OCI-LY7 (cell line): ENCODE results near the gene ARL14EP. TPM values are rescaled to one million over a fixed set of nuclear protein-coding genes. Genes with fewer than 3 reads are reported as not detected.

Experiments used
- BruUV-seq: library from RNA; stranded (reverse); fragments of 400-500 nt; replicated peaks from 2 replicates; lab custom pipeline; 2021; lab: Mats Ljungman, UMichigan
- CTCF ChIA-PET: fragments of 300-600 bp; sonication (Branson Sonifier 250); formaldehyde crosslinking; loops from one replicate; lab custom pipeline; 2022; ENCODE audit warnings: antibody characterized with exemption; ENCODE audit not compliant: unreplicated experiment; lab: Charles Lee
- POLR2A ChIA-PET: fragments of 300-600 bp; sonication (Branson Sonifier 250); formaldehyde crosslinking; loops from one replicate; lab custom pipeline; 2022; ENCODE audit warnings: antibody characterized with exemption; lab: Charles Lee
- DNase-seq: peaks from one replicate; pipeline ENCODE4 v3.0.0-alpha.2; 2015; ENCODE audit warnings: low spot score
- H2AFZ ChIP-seq: fragments of 200-600 bp; sonication (generic), shearing (Covaris generic); 2 replicates; pipeline ENCODE4 v1.6.1; 2014; ENCODE audit warnings: mild to moderate bottlenecking, antibody characterized with exemption, low read length, moderate library complexity
- H3K27ac ChIP-seq: fragments of 200-600 bp; sonication (generic); 2 replicates; pipeline ENCODE4 v1.5.1; 2014; ENCODE audit warnings: mixed run types, low read depth, mild to moderate bottlenecking, moderate library complexity, low read length, inconsistent platforms; ENCODE audit not compliant: poor library complexity, severe bottlenecking
- H3K36me3 ChIP-seq: fragments of 200-600 bp; sonication (generic); 2 replicates; pipeline ENCODE4 v1.6.1; 2014; ENCODE audit warnings: mild to moderate bottlenecking, antibody characterized with exemption, low read length, moderate library complexity, mixed read lengths; ENCODE audit not compliant: insufficient read depth
- H3K4me1 ChIP-seq: fragments of 200-600 bp; sonication (generic); 2 replicates; pipeline ENCODE4 v1.5.1; 2014; ENCODE audit warnings: mild to moderate bottlenecking, low read length; ENCODE audit not compliant: insufficient read depth, poor library complexity, severe bottlenecking
- H3K4me2 ChIP-seq: fragments of 200-600 bp; sonication (generic); 2 replicates; pipeline ENCODE4 v1.6.1; 2014; ENCODE audit warnings: mild to moderate bottlenecking, low read length
- H3K4me3 ChIP-seq: fragments of 200-600 bp; sonication (generic); 2 replicates; pipeline ENCODE4 v1.5.1; 2014; ENCODE audit warnings: mild to moderate bottlenecking, low read depth, low read length; ENCODE audit not compliant: poor library complexity, severe bottlenecking
- H3K79me2 ChIP-seq: fragments of 200-600 bp; sonication (generic); 2 replicates; pipeline ENCODE4 v1.6.1; 2016; ENCODE audit warnings: low read depth, mild to moderate bottlenecking, low read length, moderate library complexity, mixed read lengths; ENCODE audit not compliant: insufficient read depth
- H3K9me2 ChIP-seq: fragments of 200-600 bp; sonication (generic); 2 replicates; pipeline ENCODE4 v1.6.1; 2016; ENCODE audit warnings: mild to moderate bottlenecking, low read length, mixed read lengths; ENCODE audit not compliant: insufficient read depth
- H3K9me3 ChIP-seq: fragments of 200-600 bp; sonication (generic); 2 replicates; pipeline ENCODE4 v1.6.1; 2014; ENCODE audit warnings: mild to moderate bottlenecking, mixed run types, low read length, mixed read lengths
- H4K20me1 ChIP-seq: fragments of 200-600 bp; sonication (generic); 2 replicates; pipeline ENCODE4 v1.6.1; 2014; ENCODE audit warnings: mild to moderate bottlenecking, antibody characterized with exemption, low read length, moderate library complexity, mixed read lengths; ENCODE audit not compliant: insufficient read depth
- CTCF ChIP-seq: fragments of 200-600 bp; sonication (generic); conservative IDR thresholded peaks from 2 replicates; pipeline ENCODE4 v1.5.1; 2014; ENCODE audit warnings: mild to moderate bottlenecking, antibody characterized with exemption, low read length, moderate library complexity, mixed read lengths
- EZH2phosphoT487 ChIP-seq: fragments of 200-600 bp; sonication (generic); IDR thresholded peaks from 2 replicates; pipeline ENCODE4 v1.6.1; 2018; ENCODE audit warnings: low read depth, borderline replicate concordance, mild to moderate bottlenecking, mixed run types, antibody characterized with exemption, low read length, moderate library complexity, mixed read lengths
- intact Hi-C: fragments of 100-400 bp; cut with micrococcal nuclease; formaldehyde crosslinking; loops from one replicate; pipeline ENCODE4 v1.10.0; 2022; ENCODE audit not compliant: unreplicated experiment
- total RNA-seq, 2 experiments: library from RNA; depleted of rRNA in 1 of 2; stranded (reverse); fragments of >200 nt in 1 of 2; shearing (Covaris generic) in 1 of 2; gene quantifications; 2 replicates each; pipeline ENCODE4 v1.2.3, GENCODE V29; 2014 to 2022

ARL14EP gene
- total RNA-seq, 2 experiments from 2014 or later, result 37.8 to 51.5 TPM

DNA sequence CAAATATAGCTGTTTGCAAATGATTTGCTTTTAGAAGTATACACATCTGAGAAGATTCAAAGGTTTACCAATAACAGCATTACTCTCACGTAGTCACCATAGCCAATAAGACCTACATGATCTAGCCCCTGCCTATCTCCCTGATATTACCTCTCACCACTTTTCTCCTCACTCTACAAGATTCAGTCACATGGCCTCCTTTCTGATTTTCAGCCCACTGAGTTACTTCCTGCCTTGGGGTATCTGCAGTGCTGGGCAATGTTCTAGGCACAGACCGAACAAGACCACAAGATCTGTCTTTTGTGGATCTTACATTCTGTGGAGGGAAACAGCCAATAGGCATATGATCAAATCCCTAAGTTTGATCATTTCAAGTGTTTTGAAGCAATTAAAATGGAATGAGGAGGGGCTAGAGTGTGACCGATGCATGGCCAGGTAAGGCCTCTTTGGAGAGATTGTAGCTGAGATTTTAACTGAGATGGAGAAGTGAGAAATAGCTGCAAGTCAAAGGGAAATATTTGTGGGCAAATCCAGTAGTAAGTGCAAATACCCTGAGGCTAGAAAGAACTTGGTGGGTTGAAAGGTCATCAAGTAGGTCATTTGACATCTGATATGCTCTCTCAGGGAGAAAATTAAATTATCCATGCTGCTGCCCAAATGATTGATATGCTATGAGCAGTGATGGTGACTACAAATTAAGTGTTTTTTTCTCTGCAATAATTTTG is 43.1 kb downstream of the ARL14EP start:
- no peaks in the 10 kb centered on the region for H4K20me1 ChIP-seq
- no peak for DNase-seq
- H3K27ac ChIP-seq, result no peak overlapping the region
- no peak overlapping the region for H3K4me2 ChIP-seq
- POLR2A ChIA-PET, result interaction anchor here (1.6 kb wide), 1 partner anchor 11 kb away, joined by 4 read pairs; no protein-coding TSS in a partner anchor
- H3K79me2 ChIP-seq, result no peaks in the 10 kb centered on the region
- CTCF ChIA-PET, result no interaction called here
- H3K4me3 ChIP-seq, result no peak overlapping the region
- intact Hi-C loops, result no loop called here
- no peaks in the 10 kb centered on the region for H3K4me1 ChIP-seq
- H3K36me3 ChIP-seq, result no peaks in the 10 kb centered on the region
- TF ChIP-seq EZH2phosphoT487, result no peak
- TF ChIP-seq CTCF, result no peak
- H2AFZ ChIP-seq, result no peak overlapping the region
- BruUV-seq, result no TSS peak
- no peaks in the 10 kb centered on the region for H3K9me2 ChIP-seq
- H3K9me3 ChIP-seq, result no peaks in the 10 kb centered on the region

GRCh38 chr11:30368394-30368793 is 45.5 kb downstream of the ARL14EP start:
- no peak overlapping the region for H3K4me2 ChIP-seq
- no peak overlapping the region for H2AFZ ChIP-seq
- TF ChIP-seq CTCF (no peak), EZH2phosphoT487 (no peak)
- CTCF ChIA-PET, result no interaction called here
- no peak overlapping the region for H3K27ac ChIP-seq
- no peak overlapping the region for H3K4me3 ChIP-seq
- intact Hi-C loops, result no loop called here
- H4K20me1 ChIP-seq, result no peaks in the 10 kb centered on the region
- no TSS peak for BruUV-seq
- H3K9me3 ChIP-seq, result no peaks in the 10 kb centered on the region
- H3K79me2 ChIP-seq, result no peaks in the 10 kb centered on the region
- H3K36me3 ChIP-seq, result no peaks in the 10 kb centered on the region
- H3K4me1 ChIP-seq, result no peaks in the 10 kb centered on the region
- DNase-seq, result no peak
- no peaks in the 10 kb centered on the region for H3K9me2 ChIP-seq
- POLR2A ChIA-PET, result no interaction called here

DNA sequence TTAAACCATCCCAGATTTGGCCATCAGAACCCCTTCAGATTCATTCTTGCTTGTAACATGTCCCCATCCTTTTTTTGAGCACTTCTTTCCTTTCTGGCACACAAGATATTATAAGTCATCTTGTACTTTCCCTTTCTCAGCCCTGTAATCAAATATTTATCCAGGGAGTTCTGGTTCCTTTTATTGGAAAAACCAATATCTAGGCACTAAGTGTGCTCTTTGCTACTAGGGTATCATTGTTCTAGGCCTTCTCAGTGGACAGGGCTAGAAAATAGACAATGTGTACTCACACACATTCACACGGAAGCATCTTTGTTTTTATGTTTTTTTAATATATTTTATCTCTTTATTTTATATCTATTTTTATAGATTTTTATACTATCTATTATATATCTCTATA is 47.3 kb downstream of the ARL14EP start:
- Histone ChIP-seq H3K4me2 (no peak overlapping the region), H3K79me2 (no peaks in the 10 kb centered on the region), H4K20me1 (no peaks in the 10 kb centered on the region), H3K9me3 (no peaks in the 10 kb centered on the region), H3K4me1 (no peaks in the 10 kb centered on the region), H2AFZ (no peak overlapping the region), H3K4me3 (no peak overlapping the region), H3K36me3 (no peaks in the 10 kb centered on the region), H3K9me2 (no peaks in the 10 kb centered on the region), H3K27ac (no peak overlapping the region)
- DNase-seq, result no peak
- no TSS peak for BruUV-seq
- ChIA-PET CTCF (no interaction called here), POLR2A (no interaction called here)
- intact Hi-C loops, result no loop called here
- TF ChIP-seq CTCF (no peak), EZH2phosphoT487 (no peak)
